ENCODE results near the gene PDP2.
A peak's percentile ranks its signal among the peaks of the same experiment; 100 is the strongest.
"Not testable (repeated sequence)": the region's sequence is repeated elsewhere in the genome, so short reads cannot be mapped to it uniquely, and the experiment has no call there.

The PDP2 gene

DNA sequence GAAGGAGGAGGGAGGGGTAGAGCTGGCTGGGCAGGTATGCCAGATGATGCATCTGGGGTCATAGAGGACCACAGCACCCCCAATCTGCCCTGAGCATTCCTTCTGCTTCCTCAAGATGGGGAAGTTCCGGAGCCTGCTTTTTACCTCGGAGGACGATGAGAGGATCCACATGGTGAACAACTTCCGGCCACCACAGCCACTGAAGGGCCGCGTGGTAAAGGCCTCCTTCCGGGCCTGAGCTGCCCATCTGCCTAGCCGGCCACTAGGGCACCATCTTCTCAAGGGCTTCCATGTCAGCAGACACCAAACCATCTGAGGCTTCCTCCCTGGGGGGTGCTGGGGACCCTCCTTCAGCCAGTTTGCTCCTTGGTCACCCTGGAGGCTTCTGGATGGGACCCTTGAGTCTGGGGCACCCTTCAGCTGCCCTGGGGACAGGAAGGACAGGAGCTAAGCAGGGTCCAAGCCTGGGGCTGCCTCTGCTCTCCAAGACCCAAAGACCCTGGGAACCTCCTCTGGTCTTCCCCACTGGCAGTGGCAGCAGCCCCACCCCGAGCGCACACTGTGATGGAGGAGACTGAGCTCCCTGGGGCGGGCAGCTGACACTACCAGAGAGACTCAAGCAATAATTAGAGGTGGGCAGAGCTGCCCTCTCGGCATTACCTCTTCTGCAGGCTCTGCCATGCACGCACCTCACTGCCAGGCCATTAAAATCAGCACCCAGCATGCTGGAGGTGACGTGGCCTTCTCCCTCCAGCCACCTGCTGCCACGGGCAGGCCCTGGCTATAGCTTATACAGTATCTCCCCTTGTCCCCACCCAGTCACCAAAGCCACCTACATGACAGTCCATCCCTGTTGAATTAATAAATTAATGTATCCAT is 26.8 kb upstream of the PDP2 start:
- no peak for DNase-seq (ENCODE audit: low spot score)

DNA sequence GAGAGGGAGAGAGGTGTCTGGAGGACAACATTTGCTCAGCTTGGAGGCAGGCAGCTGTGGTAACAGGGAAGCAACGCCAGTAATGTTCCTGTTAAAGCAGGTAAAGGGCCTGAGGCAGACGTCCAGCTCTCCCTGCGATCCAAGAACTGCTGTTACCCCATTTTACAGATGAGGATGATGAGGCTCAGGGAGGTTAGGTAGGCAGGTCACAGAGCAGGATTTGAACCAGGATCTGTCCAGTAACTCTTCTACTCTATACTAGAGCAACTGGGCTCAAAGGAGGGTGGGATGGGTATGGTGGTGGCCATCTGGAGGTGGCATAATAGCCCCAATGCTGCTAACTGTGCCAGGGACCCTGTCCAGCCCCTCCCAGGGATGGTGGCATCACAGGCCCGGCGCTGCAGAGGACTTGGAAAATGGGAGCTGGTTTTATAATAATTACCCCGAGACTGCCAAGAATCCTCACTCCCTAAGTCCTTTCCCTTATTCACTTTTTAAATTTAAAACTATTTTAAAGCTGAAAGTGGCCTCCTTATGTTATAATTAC is 24.1 kb upstream of the PDP2 start:
- DNase-seq (ENCODE audit: low spot score), result no peak

DNA sequence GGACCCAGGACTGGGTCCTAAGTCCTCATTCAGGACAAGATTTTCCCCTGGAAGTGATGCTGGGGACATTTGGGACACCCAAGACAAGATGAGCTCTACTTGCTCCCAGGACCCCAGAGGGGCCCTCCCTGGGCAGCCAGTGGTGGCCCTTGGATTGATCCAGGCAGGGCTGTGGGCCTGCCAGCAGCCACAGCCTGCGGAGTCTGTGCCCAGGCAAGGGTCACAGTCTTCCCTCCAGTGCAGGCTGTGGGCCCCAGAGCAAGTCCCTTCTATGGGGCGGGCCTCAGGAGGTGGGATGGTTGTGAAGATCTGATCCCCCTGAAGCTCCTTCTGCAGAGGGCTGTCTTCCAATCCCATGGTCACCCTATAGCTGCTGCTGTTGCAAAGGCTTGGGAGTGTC is 23.5 kb upstream of the PDP2 start:
- DNase-seq (ENCODE audit: low spot score), result no peak

DNA sequence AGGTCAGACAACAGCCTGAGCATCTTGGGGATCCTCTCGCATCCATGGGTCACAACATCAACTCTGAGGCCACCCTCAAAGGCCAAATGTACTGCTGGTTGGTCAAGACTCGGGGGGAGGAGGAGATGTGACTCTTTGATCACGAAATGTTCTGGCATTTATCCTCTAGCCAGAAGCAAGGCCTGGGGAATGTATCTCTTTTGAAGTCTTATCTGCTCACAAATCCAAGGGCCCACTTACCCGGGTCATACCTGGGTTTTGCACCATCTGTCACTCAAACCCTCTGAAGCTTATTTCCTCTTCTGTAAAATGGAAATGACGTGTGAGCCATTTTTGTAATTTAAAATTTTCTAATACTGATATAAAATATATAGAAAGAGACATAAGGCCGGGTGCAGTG is 22.9 kb upstream of the PDP2 start:
- no peak for DNase-seq (ENCODE audit: low spot score)

DNA sequence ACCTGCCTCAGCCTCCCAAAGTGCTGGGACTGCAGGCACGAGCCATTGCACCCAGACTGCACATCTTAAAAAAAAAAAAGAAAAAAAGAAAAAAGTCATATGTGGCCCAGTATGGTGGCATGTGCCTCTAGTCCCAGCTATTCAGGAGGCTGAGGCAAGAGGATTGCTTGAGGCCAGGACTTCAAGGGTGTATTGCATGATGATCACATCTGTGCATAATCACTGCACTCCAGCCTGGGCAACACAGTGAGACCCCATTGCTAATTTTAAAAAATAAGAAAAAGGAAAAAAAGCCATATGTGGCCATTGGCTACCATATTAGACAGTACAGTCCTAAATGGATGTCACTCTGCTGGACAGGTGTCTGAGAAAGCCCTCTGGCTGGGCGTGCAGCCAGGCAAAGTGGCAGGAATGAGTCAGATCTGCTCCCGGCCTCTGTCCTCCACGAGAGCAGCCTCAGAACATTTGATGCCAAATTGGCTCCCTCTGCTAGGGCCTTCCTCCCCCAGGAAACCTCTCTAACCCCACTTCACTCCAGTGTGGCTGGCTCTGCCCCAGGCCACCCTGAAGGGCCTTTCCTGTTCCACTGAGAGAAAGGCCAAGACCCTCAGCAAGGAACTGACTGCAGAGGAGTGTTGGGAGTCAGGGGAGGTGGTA is 21.4 kb upstream of the PDP2 start:
- no peak for DNase-seq (ENCODE audit: low spot score)

DNA sequence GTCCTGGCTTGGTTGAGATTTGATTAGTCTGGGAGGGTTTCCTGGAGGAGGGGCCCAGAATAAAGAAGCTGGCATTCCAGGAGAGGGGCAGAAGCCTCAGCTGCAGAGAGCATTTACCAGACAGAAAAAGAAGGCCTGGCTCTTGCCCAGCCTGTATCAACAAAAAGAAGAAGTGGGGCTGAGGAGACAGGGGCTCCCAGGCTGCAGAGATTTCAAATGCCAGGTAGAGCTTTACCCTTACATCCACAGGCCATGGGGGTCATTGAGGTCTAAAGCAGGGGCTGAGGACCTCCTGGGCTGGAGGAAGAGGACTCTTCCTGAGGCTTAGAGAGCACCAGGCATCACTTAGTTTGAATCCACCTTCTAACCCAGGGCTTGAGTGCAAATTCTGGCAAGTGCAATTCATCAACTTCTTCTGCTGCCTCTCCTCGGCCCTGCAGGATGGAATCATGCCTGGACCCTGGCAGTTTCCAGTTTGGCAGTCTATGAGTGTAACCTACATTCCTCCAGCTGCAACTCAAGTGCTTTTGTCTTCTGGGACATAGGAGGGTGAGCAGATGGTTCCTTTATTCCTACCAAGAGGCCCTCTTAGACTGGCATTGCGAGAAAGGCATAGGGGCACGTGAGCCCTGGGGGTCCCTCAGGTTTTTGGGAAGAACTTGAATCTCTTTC is 20.8 kb upstream of the PDP2 start:
- DNase-seq (ENCODE audit: low spot score), result no peak

DNA sequence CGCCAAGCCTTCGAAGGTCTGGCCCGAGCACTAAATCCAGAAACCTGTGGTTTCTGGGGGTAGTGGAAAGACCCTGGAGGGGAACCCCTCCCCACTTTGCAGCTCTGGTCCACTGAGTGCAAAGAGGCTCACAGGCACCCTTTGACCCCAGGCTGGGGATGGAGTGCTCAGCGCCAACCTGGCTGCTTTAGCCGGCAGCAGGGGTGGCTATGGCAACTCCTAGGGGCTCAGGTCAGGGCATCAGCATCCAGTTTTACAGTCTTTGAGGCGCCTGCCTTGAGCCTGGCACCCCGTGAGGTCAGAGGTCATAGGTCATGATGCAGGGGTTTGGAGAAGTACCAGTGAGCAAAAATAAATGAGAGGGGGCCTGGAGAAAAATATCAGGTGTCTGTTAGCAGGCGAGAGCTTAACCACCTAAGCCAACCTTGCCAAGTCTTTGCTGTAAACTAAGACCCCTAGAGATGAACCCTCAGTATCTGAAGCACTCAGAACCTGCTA is 18.2 kb upstream of the PDP2 start:
- DNase-seq (ENCODE audit: low spot score), result no peak

DNA sequence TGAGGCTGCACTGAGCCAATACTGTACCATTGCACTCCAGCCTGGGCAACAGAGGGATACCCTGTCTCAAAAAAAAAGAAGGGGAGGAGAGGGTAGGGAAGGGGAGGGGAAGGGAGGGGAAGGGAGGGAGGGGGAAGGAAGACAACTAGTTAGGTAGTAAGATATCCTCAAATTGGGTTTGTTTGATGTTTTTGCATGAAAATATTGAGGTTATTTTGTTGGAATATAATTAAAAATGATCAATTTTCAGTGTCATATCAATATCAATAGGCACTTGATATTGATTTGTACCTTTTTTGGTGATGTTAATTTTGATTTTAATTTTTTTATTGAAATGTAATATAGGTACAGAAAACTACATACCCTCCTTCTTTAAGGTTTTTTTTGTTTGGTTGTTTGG is 16.6 kb upstream of the PDP2 start:
- DNase-seq (ENCODE audit: low spot score), result no peak

DNA sequence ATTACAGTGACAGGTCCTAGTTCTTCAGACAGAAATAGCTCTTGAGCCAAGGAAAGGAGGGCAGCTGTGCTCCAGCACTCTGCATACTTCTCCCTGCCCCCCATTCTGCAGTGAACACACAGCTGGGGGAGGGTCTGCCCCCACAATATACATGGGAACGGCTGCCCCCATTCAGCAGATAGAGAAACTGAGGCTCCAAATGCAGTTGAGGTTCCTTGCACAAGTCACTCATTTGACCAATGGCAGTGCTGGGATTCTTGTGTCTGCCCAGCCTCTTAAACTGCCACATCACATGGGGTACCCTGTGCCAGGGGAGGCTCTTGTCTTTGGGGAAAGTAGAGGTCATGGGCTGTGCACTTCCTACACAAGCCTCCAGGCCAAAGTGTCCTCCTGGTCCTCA is 10.9 kb upstream of the PDP2 start:
- no peak for DNase-seq (ENCODE audit: low spot score)

DNA sequence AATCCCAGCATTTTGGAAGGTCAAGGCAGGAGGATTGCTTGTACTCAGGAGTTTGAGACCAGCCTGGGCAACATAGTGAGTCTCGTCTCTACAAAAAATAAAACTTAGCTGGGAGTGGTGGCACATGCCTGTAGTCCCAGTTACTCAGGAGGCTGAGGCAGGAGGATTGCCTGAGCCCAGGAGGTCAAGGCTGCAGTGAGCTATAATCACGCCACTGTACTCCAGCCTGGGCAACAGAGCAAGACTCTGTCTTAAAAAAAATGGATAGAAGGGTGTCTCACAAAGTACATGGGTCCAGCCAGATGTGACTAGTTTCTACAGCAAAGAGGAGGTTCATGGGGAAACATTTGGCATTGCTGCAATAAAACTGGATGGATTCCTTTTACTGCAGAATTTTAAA is 9.0 kb upstream of the PDP2 start:
- not testable (repeated sequence) for DNase-seq (ENCODE audit: low spot score)

DNA sequence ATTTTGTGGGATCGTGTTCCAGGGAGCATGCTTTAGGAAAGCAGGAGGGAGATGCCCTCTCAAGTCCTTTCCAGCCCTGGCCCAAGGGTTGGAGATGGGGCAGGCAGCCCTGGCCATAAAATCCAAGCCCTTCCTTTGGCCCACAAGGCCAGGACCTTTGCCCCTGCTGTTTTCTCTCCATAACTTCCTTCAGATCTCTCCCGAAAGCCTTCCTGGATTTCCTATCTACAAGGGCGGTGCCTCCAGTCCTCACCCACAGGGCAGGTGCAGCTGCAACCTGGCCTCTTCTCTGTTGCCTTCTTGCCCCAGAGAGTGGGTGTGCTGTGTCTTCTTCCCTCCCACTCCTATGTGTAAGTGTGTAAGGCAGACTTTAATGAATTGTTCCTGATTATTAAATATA is 8.5 kb upstream of the PDP2 start:
- no peak for DNase-seq (ENCODE audit: low spot score)

DNA sequence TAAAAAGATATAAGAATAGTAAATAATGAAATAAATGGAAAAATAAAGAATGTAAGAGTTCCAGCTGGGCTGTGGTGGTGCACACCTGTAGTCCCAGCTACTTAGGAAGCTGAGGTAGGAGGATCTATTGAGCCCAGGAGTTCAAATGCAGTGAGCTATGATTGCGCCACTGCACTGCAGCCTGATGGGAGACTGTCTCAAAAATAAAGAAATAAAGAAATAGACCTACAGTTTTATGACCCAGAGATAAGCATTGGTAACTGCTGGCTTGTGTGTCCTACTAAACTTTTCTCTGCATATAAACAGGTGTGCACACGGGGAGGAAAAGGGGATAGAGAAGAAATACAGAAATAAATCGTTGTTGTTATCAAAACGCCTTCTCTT is 7.8 kb upstream of the PDP2 start:
- DNase-seq (ENCODE audit: low spot score), result no peak

DNA sequence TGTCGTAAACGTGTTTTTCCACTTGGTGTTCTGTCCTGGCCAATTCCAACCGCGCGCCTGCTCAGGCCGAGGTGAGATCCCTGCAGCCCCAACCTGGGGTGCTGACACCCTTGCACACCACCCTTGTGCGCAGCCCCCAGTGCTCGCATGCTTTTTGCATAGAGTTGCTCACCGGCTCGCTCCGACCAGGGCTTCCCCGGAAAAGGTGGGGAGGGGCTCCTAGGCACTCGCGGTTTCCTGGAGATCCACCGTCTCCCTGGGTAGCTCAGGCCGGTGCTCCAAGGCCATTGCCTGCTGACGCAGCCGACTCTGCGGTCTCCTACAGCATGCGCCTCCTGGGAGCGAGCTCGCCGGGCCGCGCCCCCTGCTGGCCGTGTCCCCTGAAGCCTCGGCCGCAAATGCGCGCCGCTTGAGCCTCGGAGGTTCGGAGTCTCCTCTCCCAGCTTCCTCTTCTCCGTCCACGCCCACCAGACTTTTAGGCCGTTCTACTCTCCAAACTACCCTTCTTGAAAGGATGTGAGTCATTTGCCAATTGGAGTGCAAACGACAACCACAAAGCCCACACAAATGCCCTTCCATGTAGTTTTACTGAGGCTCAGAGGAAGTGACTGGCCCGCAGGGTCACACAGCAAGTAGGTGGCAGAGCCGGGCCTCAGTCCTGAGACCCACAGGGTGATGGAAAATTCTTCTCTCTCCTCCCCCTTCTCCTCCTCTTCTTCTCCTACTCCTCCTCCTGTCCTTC is 7.2 kb upstream of the PDP2 start:
- DNase-seq (ENCODE audit: low spot score), result peak; percentile 98

DNA sequence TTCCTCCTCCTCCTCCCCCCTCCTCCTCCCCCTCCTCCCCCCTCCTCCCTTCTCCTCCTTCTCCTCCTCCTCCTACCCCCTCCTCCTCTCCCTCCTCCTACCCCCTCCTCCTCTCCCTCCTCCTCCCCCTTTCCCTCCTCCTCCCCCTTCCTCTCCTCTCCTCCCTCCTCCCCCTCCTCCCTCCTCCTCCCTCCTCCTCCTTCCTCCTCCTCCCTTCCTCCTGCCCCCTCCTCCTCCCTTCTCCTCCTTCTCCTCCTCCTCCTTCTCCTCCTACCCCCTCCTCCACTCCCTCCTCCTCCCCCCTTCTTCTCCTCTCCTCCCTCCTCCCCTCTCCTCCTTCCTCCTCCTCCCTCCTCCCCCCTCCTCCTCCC is 6.6 kb upstream of the PDP2 start:
- no peak for DNase-seq (ENCODE audit: low spot score)

DNA sequence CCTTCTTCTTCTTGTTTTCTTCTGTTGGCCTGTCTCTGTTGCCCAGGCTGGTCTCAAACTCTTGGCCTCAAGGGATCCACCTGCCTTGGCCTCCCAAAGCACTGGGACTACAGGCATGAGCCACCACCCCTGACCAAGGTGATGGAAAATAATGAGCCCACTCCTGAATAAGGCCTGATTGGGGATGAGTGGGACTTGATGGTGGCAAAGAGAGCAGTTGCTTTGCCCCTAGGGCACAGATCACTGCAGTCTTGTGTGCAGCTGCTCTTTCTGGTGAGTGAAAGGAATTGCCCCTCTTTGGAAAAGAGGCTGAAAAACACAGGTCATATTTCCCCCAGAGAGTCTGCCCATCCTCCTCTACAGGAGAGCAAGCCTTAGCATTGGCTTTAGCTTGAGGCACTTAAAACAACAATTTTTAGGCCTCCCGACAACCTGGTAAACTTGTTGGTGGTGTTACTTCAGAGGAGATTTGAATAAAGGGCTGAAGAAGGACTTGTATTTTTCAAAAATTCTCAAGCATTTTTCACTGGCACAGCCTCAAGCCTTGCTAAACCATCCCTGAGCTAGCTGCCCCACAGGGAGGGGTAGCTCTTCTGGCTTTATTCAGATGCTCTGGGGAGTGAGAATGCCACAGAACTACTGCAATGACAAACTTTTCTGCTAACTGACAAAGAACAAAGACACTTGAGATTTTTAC is 6.1 kb upstream of the PDP2 start:
- DNase-seq (ENCODE audit: low spot score), result peak; percentile 67

DNA sequence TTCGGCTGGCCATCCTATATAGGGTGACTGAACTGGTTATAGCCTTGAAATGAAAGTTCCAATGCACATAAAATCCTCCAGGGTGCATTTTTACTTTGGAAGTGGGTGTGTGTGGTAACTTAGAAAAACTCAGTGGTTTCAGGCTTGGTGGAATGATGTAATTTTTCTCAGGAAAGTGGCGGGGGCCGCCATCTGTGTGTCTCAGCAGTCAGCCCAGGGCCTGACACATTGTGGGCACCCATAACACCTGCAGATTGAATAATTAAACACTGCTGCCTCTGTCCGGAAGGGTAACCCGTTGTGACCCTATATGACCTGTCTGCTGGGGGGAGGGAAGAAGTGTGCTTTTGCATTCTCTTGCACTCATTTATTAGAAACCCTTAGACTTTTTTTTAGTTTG is 2.2 kb upstream of the PDP2 start:
- DNase-seq (ENCODE audit: low spot score), result peak; percentile 73

DNA sequence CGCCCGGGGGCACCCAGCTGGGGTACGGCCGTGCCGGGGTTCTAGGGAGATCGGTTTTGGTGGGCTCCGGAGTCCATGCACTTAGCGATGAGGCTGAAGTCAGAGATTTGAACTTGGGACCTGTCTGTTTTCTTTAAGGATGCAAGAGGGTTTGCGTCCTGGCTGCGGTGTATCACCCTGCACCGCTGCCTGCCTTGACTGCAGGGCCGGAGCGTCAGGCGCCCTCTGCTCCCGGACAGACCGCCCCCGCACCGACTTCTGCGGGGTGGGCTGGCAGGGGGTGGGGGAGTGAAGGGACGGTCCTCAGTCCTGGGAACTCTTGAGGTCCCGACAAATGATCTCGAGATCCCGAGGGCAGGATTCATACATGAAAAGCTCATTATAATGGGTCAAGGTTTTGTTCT is 701 bp downstream of the PDP2 start:
- DNase-seq (ENCODE audit: low spot score), result peak; percentile 20

DNA sequence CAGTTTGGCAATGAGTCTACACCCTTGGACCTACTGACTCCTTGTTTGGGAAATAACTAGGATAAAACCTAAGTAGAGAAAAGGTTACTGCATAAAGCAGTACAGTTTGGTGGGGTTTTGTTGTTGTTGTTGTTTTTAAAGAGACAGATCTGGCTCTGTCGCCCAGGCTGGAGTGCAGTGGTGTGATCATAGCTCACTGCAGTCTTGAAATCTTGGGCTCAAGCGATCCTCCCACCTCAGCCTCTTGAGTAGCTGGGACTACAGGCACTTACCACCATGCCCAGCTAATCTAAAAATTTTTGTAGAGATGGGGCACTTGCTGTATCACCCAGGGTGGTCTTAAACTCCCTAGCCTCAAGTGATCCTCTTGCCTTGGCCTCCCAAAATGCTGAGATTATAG is 1.2 kb downstream of the PDP2 start:
- no peak for DNase-seq (ENCODE audit: low spot score)

DNA sequence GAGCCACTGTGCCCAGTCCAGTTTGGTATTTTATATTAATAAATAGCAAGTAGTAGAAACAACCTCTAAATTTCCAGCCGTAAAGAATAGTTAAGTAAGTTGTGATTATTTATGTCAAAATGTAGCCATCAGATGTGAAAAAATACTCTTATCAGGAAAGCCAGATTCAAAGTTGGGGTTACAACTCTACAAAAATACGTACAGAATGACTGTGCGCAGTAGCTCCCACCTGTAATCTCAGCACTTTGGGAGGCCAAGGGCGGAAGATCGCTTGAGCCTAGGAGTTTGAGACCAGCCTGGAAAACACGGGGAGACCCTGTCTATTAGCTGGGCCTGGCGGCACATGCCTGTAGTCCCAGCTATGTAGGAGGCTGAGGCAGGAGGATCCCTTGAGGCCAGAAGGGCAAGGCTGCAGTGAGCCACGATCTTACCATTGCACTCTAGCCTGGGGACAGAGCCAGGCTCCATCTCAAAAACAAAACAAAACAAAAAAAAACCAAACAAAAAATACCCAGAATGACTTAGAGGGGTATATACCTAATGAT is 1.7 kb downstream of the PDP2 start:
- no peak for DNase-seq (ENCODE audit: low spot score)

DNA sequence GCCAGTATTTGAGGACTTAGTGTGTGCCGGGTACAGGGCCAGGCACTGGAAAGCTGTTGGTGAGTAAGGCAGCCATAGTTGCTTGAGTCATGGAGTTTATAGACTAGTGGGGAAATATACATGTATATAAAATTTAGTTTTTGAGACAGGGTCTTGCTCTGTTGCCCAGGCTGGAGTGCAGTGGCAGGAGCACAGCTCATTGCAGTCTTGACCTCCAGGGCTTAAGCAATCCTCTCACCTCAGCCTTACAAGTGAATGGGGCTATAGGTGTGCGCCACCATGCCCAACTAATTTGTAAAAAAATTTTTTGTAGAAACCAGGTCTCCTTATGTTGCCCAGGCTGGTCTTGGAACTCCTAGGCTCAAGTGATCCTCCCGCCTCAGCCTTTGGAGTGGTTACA is 2.4 kb downstream of the PDP2 start:
- DNase-seq (ENCODE audit: low spot score), result no peak

DNA sequence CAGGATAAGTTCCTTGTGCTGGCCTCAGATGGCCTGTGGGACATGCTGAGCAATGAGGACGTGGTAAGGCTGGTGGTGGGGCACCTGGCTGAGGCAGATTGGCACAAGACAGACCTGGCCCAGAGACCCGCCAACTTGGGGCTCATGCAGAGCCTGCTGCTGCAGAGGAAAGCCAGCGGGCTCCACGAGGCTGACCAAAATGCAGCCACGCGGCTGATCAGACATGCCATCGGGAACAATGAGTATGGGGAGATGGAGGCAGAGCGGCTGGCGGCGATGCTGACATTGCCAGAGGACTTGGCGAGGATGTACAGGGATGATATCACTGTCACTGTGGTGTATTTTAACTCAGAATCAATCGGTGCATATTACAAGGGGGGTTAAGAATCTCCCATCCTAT is 5.2 kb downstream of the PDP2 start:
- no peak for DNase-seq (ENCODE audit: low spot score)

Measured in activated CD4-positive, alpha-beta T cell treated with anti-CD3 and anti-CD28 coated beads, Interleukin-2, Interleukin-4, amounts not matched to agents 100 ng/mL and 50 ng/mL, durations not matched to agents 16 hours and 8 hours (primary cell).